CD8-positive, alpha-beta memory T cell (primary cell): ENCODE results near the gene TRAM2. TPM values are rescaled to one million over a fixed set of nuclear protein-coding genes. Genes with fewer than 3 reads are reported as not detected.

Experiments used
- CTCF ChIA-PET: fragments of 350-600 bp; sonication (Branson Sonifier 250); formaldehyde crosslinking; loops from one replicate; lab custom pipeline; 2021; ENCODE audit warnings: antibody characterized with exemption; lab: Charles Lee
- POLR2A ChIA-PET: fragments of 350-600 bp; sonication (Branson Sonifier 250); formaldehyde crosslinking; loops from one replicate; lab custom pipeline; 2021; ENCODE audit warnings: antibody characterized with exemption; lab: Charles Lee
- DNase-seq, 5 donors: peaks; one replicate each; pipeline versions ENCODE4 v3.0.0 to v3.0.0-alpha.2; 2020 to 2022; ENCODE audit warnings: mixed read lengths in 1 of 5
- H3K27ac ChIP-seq: one replicate; pipeline ENCODE4 v1.7.0; 2013; ENCODE audit warnings: low read depth, mild to moderate bottlenecking, low read length, moderate library complexity
- H3K27me3 ChIP-seq: 2 replicates; pipeline ENCODE4 v1.7.0; 2013; ENCODE audit warnings: low read length, mild to moderate bottlenecking; ENCODE audit not compliant: insufficient read depth, poor library complexity, severe bottlenecking
- H3K36me3 ChIP-seq: 2 replicates; pipeline ENCODE4 v1.7.0; 2013; ENCODE audit warnings: mild to moderate bottlenecking, low read length, moderate library complexity; ENCODE audit not compliant: insufficient read depth
- H3K4me1 ChIP-seq: 2 replicates; pipeline ENCODE4 v1.7.0; 2013; ENCODE audit warnings: mild to moderate bottlenecking, low read length, moderate library complexity; ENCODE audit not compliant: insufficient read depth
- H3K4me3 ChIP-seq: 2 replicates; pipeline ENCODE4 v1.7.0; 2013; ENCODE audit warnings: mild to moderate bottlenecking, low read length
- H3K9me3 ChIP-seq: 2 replicates; pipeline ENCODE4 v1.7.0; 2013; ENCODE audit warnings: mild to moderate bottlenecking, low read length
- H3K27ac Mint-ChIP-seq, 8 donors: one replicate each; pipeline ENCODE4 v1.8.0; 2020 to 2021; ENCODE audit warnings: mixed read lengths in 8 of 8, mild to moderate bottlenecking in 6 of 8, inconsistent platforms in 3 of 8, moderate library complexity in 3 of 8
- H3K27me3 Mint-ChIP-seq, 2 donors: one replicate each; pipeline ENCODE4 v1.8.0; 2020 to 2021; ENCODE audit warnings: mixed read lengths in 2 of 2, mild to moderate bottlenecking in 1 of 2, moderate library complexity in 1 of 2
- H3K36me3 Mint-ChIP-seq, 3 donors: one replicate each; pipeline ENCODE4 v1.8.0; 2020 to 2021; ENCODE audit warnings: mixed read lengths in 3 of 3, inconsistent platforms in 1 of 3, mild to moderate bottlenecking in 1 of 3
- H3K4me1 Mint-ChIP-seq, 3 donors: one replicate each; pipeline ENCODE4 v1.8.0; 2020 to 2021; ENCODE audit warnings: mixed read lengths in 3 of 3, inconsistent platforms in 1 of 3, mild to moderate bottlenecking in 1 of 3
- H3K4me3 Mint-ChIP-seq, 7 donors: one replicate each; pipeline ENCODE4 v1.8.0; 2020 to 2021; ENCODE audit warnings: mixed read lengths in 7 of 7, mild to moderate bottlenecking in 6 of 7, moderate library complexity in 4 of 7, inconsistent platforms in 2 of 7
- H3K9me3 Mint-ChIP-seq, 5 donors: one replicate each; pipeline ENCODE4 v1.8.0; 2020 to 2022; ENCODE audit warnings: mixed read lengths in 5 of 5, mild to moderate bottlenecking in 3 of 5, moderate library complexity in 2 of 5, inconsistent platforms in 1 of 5
- polyA plus RNA-seq: library from polyadenylated mRNA; unstranded; fragments of 300-500 nt; fragmentation: Illumina TruSeq; gene quantifications from one replicate; pipeline ENCODE4 v1.2.3, GENCODE V29; 2021
- total RNA-seq, 2 experiments: library from RNA; stranded (reverse); gene quantifications; one replicate each; pipeline ENCODE4 v1.2.3, GENCODE V29; 2021

Gene TRAM2
- total and polyA plus RNA-seq, 3 experiments from 2014 or later: 3.7 to 5.0 (median 4.1) TPM

DNA sequence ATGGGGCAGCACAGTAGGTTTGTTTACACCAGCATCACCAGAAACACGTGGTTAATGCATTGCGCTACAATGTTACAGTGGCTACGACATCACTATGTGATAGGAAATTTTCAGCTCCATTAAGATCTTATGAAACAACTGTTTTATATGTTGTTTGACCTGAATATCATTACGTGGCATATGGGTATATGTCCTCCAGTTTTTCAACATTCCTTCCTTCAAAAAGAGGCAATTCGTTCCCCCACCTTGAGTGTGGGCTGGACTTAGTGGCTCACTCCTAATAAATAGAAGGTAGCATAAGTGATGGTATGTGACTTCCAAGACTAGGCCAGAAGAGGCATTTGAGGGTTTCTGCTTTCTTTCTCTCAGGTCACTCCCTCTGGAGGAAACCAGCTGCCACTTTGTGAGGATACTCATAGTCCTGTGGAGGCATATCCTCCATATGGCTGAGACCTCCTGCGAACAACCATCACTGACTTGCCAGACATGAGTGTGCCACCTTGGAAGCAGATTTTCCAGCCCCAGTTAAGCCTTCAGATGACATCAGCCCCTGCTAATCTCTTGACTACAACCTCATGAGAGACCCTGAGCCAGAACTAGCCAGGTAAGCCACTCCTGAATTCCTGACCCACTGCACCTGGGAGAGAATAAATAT, 2.3 kb upstream of the TRAM2 start:
- no peaks in the 10 kb centered on the region for H3K36me3 ChIP-seq
- Mint-ChIP-seq H3K4me3 (peak overlapping the region in 5 of 7 donors; percentile 25 to 82 (median 57)), H3K27ac (peak overlapping the region in 4 of 8 donors; percentile 8 to 67 (median 32)), H3K36me3 (peaks cover 0 to 9% (median 1%) of the 10 kb centered on the region in 3 donors), H3K4me1 (peaks cover 27 to 35% (median 31%) of the 10 kb centered on the region in 3 donors), H3K27me3 (no peaks in the 10 kb centered on the region), H3K9me3 (no peaks in the 10 kb centered on the region)
- H3K4me1 ChIP-seq: peaks cover 29% of the 10 kb centered on the region
- H3K27ac ChIP-seq: no peak overlapping the region
- ChIA-PET POLR2A (no interaction called here), CTCF (no interaction called here)
- no peak overlapping the region for H3K4me3 ChIP-seq
- no peaks in the 10 kb centered on the region for H3K9me3 ChIP-seq
- no peak for DNase-seq
- H3K27me3 ChIP-seq: no peaks in the 10 kb centered on the region

DNA sequence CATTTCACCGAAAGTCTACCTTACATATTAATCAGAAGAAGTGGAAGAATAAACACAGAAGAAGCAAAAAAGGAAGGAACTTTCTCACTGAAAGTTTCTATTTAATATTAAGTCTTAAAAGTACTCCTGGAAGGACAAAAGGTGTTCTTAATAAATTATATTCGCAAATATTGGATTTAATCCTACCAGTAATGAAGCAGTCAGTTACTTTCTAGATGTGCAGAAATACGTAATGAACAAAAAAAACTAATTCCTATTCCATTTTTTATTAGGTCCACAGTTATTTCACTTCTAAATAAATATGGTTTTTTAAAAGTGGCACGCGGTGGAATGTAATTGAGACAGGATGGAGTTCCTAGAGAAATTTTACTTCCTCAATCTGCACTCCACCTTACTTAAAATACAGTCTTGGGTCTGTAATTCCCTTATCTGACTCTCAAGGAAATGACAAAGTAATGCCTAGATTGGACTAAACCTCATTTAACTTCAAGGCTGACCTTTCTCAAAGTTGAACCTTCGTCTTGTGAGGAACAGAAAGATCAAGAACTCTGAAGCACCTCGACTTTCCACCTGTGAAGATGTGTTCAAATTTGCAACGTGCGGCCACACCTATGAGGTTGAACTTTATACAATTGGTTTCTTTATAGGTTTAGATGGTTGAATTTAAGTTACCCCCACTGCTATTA, 1.1 kb upstream of the TRAM2 start:
- Mint-ChIP-seq H3K4me3 (peak overlapping the region; percentile 79 to 89 (median 82)), H3K9me3 (no peaks in the 10 kb centered on the region), H3K4me1 (peaks cover 36 to 47% (median 40%) of the 10 kb centered on the region in 3 donors), H3K27me3 (no peaks in the 10 kb centered on the region), H3K27ac (peak overlapping the region; percentile 51 to 95 (median 74)), H3K36me3 (peaks cover 0 to 9% (median 1%) of the 10 kb centered on the region in 3 donors)
- Histone ChIP-seq H3K4me1 (peaks cover 41% of the 10 kb centered on the region), H3K4me3 (peak overlapping the region; percentile 62), H3K9me3 (no peaks in the 10 kb centered on the region), H3K27ac (peak overlapping the region; percentile 84), H3K27me3 (no peaks in the 10 kb centered on the region), H3K36me3 (no peaks in the 10 kb centered on the region)
- POLR2A ChIA-PET: no interaction called here
- no peak for DNase-seq
- CTCF ChIA-PET: interaction anchor here (1.0 kb wide), 3 partner anchors 14 to 173 kb away, joined by 3 to 4 read pairs (median 3); no protein-coding TSS in a partner anchor

DNA sequence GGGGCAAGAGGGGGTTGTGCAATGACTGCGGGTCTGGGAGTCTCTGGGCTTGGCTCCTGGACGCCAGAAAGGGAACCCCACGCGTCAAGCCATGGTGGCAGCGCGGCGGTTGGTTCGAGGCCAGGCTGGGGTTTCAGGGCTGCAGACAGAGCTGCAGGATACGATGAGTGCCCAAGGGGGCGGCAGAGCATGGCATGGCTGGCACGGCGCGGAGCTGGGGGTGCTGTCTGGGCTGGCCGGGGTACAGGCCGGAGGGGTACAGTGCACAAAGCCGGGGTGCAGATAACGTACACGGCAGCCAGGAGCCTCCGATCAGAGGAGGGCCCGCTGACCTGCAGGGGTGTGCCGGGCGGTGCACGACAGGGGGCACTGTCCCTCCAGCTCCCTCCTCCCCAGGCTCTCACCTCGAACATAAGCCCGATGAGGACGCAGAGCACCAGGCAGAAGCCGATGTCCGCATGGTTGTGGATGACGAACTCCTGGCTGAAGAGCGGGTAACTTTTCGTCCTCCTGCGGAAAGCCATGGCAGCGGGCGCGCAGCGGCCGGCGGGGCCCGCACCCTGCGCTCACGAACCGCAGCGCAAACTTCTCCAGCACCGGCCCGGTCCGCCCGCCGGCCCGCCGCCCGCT, 353 bp downstream of the TRAM2 start:
- H3K36me3 ChIP-seq: no peaks in the 10 kb centered on the region
- H3K27ac ChIP-seq: peak overlapping the region; percentile 48
- peak overlapping the region; percentile 82 for H3K4me3 ChIP-seq
- CTCF ChIA-PET: interaction anchor here (0.7 to 1.7 kb wide), 11 partner anchors 9 to 291 kb away, joined by 3 to 7 read pairs (median 4); no protein-coding TSS in a partner anchor
- POLR2A ChIA-PET: interaction anchor here (0.7 kb wide), 2 partner anchors 215 to 292 kb away, joined by 3 read pairs; partner anchors contain the start of genes MCM3 and PAQR8
- peaks cover 45% of the 10 kb centered on the region for H3K4me1 ChIP-seq
- no peaks in the 10 kb centered on the region for H3K27me3 ChIP-seq
- peak in 4 of 5 donors; percentile 37 to 68 (median 60) for DNase-seq
- Mint-ChIP-seq H3K27ac (peak overlapping the region in 7 of 8 donors; percentile 84 to 96 (median 93)), H3K36me3 (peaks cover 0 to 3% (median 1%) of the 10 kb centered on the region in 3 donors), H3K4me3 (peak overlapping the region; percentile 77 to 95 (median 92)), H3K9me3 (no peaks in the 10 kb centered on the region), H3K27me3 (peaks cover 0 to 2% of the 10 kb centered on the region in 2 donors), H3K4me1 (peaks cover 45 to 58% (median 48%) of the 10 kb centered on the region in 3 donors)
- H3K9me3 ChIP-seq: no peaks in the 10 kb centered on the region

DNA sequence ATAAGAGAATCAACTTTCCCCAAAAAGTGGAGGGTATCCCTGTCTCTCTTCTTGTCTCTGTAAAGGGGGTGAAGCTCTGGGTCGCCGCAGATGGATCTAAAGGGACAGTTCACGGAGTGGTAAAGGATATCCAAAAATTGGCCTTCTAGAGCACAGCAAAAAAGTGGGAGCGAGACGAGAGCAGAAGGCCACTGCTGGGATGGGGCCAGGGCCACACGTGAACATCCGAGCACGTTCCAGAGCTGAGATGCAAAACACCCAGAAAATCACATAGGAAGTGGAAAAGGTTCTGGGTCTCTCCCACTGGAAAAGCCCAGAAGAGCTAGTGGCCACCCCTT, 837 bp downstream of the TRAM2 start:
- Mint-ChIP-seq H3K4me3 (peak overlapping the region; percentile 77 to 95 (median 92)), H3K27me3 (peaks cover 0 to 2% of the 10 kb centered on the region in 2 donors), H3K36me3 (peaks cover 0 to 2% (median 1%) of the 10 kb centered on the region in 3 donors), H3K27ac (peak overlapping the region in 6 of 8 donors; percentile 84 to 96 (median 93)), H3K9me3 (no peaks in the 10 kb centered on the region), H3K4me1 (peaks cover 48 to 63% (median 52%) of the 10 kb centered on the region in 3 donors)
- peaks cover 45% of the 10 kb centered on the region for H3K4me1 ChIP-seq
- no peak for DNase-seq
- peak overlapping the region; percentile 48 for H3K27ac ChIP-seq
- peak overlapping the region; percentile 82 for H3K4me3 ChIP-seq
- POLR2A ChIA-PET: interaction anchor here (0.7 kb wide), 2 partner anchors 214 to 292 kb away, joined by 3 read pairs; partner anchors contain the start of genes MCM3 and PAQR8
- no peaks in the 10 kb centered on the region for H3K36me3 ChIP-seq
- no peaks in the 10 kb centered on the region for H3K27me3 ChIP-seq
- H3K9me3 ChIP-seq: no peaks in the 10 kb centered on the region
- CTCF ChIA-PET: interaction anchor here (0.7 to 1.9 kb wide), 15 partner anchors 9 to 290 kb away, joined by 3 to 10 read pairs (median 4); partner anchors contain the start of gene EFHC1

DNA sequence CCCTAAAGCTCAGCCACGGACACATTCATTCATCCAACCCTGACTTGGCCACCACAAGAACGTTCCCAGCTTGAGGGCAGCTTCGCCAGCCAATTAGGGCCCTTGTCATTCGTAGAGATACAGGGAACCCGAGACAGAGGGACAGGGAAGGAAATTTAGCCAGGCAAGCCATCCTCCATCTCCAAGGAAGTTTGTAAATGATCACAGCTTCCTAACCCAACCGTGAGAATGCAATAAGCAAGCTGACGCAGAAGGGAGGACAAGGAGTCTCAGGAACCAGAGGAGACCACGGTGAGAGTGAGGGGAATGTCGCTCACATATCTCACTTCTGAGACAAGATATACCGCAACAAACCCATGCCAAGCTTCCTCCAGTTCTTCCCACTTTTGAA, 1.4 kb downstream of the TRAM2 start:
- H3K4me3 ChIP-seq: peak overlapping the region; percentile 82
- no peaks in the 10 kb centered on the region for H3K9me3 ChIP-seq
- ChIA-PET CTCF (interaction anchor here (0.8 to 1.9 kb wide), 11 partner anchors 10 to 292 kb away, joined by 3 to 10 read pairs (median 4); partner anchors contain the start of gene EFHC1), POLR2A (interaction anchor here (1.1 kb wide), 1 partner anchor 40 kb away, joined by 3 read pairs; no protein-coding TSS in a partner anchor)
- peaks cover 0 to 2% of the 10 kb centered on the region in 2 donors for H3K27me3 Mint-ChIP-seq
- peaks cover 45% of the 10 kb centered on the region for H3K4me1 ChIP-seq
- no peaks in the 10 kb centered on the region for H3K9me3 Mint-ChIP-seq
- peaks cover 0 to 1% (median 0%) of the 10 kb centered on the region in 3 donors for H3K36me3 Mint-ChIP-seq
- H3K27me3 ChIP-seq: no peaks in the 10 kb centered on the region
- H3K4me1 Mint-ChIP-seq: peaks cover 48 to 67% (median 54%) of the 10 kb centered on the region in 3 donors
- DNase-seq: no peak
- H3K27ac Mint-ChIP-seq: peak overlapping the region; percentile 78 to 96 (median 93)
- peak overlapping the region; percentile 77 to 95 (median 92) for H3K4me3 Mint-ChIP-seq
- no peaks in the 10 kb centered on the region for H3K36me3 ChIP-seq
- peak overlapping the region; percentile 34 for H3K27ac ChIP-seq

DNA sequence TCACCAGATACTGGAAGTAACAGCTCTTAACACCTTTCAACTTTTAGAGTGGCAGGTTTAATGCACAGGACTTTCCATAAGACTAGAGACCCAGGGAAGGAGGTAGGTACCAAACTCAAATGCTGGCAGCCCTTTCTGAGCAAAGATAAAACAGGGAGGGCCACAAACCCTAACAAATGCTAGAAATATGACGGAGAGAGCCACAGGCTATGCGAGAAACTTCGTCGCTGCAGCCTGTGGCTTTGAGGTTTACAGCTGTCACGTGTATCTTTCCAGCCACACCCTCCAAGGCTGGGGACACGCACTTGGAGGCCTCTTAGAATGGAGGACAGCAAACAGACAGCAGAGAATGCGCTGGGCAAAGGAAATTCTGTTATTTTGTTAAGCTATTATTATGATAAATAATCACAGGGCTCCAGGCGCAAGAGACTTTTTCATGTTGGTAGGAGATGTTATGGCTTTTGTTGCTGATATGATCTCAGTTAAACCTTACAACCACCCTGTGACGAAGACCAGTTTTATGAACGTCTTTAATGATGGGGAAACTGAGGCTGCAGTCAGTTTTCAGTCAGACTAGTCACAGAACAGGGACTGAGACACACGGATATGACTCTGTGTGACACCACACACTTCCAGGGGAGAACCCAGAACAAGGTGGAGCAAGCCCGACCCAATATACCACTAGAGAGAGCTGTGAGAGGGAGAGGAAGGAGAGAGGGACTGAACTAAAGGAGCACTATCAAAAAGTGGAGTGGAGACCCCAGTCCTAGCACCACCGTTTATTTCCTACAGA, 2.0 kb downstream of the TRAM2 start:
- peaks cover 0 to 1% (median 0%) of the 10 kb centered on the region in 3 donors for H3K36me3 Mint-ChIP-seq
- POLR2A ChIA-PET: interaction anchor here (1.1 kb wide), 1 partner anchor 39 kb away, joined by 3 read pairs; no protein-coding TSS in a partner anchor

More for the DNA sequence above, 2.0 kb downstream of the TRAM2 start:
- Mint-ChIP-seq H3K4me3 (peak overlapping the region; percentile 77 to 95 (median 92)), H3K4me1 (peaks cover 48 to 72% (median 54%) of the 10 kb centered on the region in 3 donors), H3K9me3 (no peaks in the 10 kb centered on the region), H3K27me3 (peaks cover 0 to 2% of the 10 kb centered on the region in 2 donors), H3K27ac (peak overlapping the region; percentile 87 to 96 (median 93))
- no peaks in the 10 kb centered on the region for H3K36me3 ChIP-seq
- H3K4me1 ChIP-seq: peaks cover 45% of the 10 kb centered on the region
- CTCF ChIA-PET: interaction anchor here (0.8 to 1.9 kb wide), 8 partner anchors 11 to 292 kb away, joined by 3 to 10 read pairs (median 4); partner anchors contain the start of gene EFHC1
- no peaks in the 10 kb centered on the region for H3K27me3 ChIP-seq
- peak; percentile 42 to 83 (median 72) for DNase-seq
- H3K27ac ChIP-seq: peak overlapping the region; percentile 34
- no peaks in the 10 kb centered on the region for H3K9me3 ChIP-seq
- H3K4me3 ChIP-seq: peak overlapping the region; percentile 82
